A549 (cell line): Measurements from ENCODE around the gene CCDC85A. TPM values are rescaled to one million over a fixed set of nuclear protein-coding genes. Genes with fewer than 3 reads are reported as not detected.

Experiments
- ATAC-seq, 2 experiments: fragments of 200-7000 bp in 1 of 2; fragments of >200 bp in 1 of 2; cut with Nextera tagmentation in 1 of 2; cut with Tn5 transposase in 1 of 2; 3 replicates each; pipeline versions ENCODE4 v1.8.0 to v1.9.1; 2018 to 2020; ENCODE audit warnings: mild to moderate bottlenecking in 1 of 2, moderate library complexity in 1 of 2
- CTCF ChIA-PET: fragments of 300-600 bp; sonication (Branson Sonifier 250); formaldehyde crosslinking; extraction: SDS; loops from one replicate; lab custom pipeline; 2021; ENCODE audit warnings: antibody characterized with exemption, inconsistent platforms; lab: Yijun Ruan, JAX
- POLR2A ChIA-PET: fragments of 350-600 bp; formaldehyde crosslinking; extraction: SDS; loops from one replicate; lab custom pipeline; 2021; ENCODE audit warnings: antibody characterized with exemption, inconsistent platforms; lab: Yijun Ruan, JAX
- DNase-seq, 2 experiments: peaks; one replicate each; pipeline versions ENCODE4 v3.0.0 to v3.0.0-alpha.2; 2011 to 2016; ENCODE audit warnings: low read depth in 1 of 2, low spot score in 1 of 2
- FAIRE-seq: peaks from 2 replicates; lab custom pipeline; 2011; peaks lifted over from hg19 to GRCh38; lab: Jason Lieb, UNC
- H3K27ac ChIP-seq, 2 experiments: fragments of >200 bp; sonication (Bioruptor Twin); formaldehyde crosslinking; 3 replicates each; pipeline ENCODE4 v1.5.1; 2016 to 2017
- H3K4me1 ChIP-seq: fragments of >200 bp; sonication (Bioruptor Twin); formaldehyde crosslinking; 3 replicates; pipeline ENCODE4 v1.6.1; 2016
- H3K4me2 ChIP-seq: fragments of >200 bp; sonication (Bioruptor Twin); formaldehyde crosslinking; 3 replicates; pipeline ENCODE4 v1.6.1; 2016
- H3K4me3 ChIP-seq: fragments of >200 bp; sonication (Bioruptor Twin); formaldehyde crosslinking; 3 replicates; pipeline ENCODE4 v1.5.1; 2016
- H3K9me3 ChIP-seq: fragments of >200 bp; sonication (Bioruptor Twin); formaldehyde crosslinking; 3 replicates; pipeline ENCODE4 v1.6.1; 2016
- ATOH8 ChIP-seq: fragments of 250-450 bp; sonication (Bioruptor Pico); IDR thresholded peaks from 2 replicates; pipeline ENCODE4 v1.5.0; 2020; ENCODE audit warnings: low read depth, mild to moderate bottlenecking, moderate library complexity
- CHD4 ChIP-seq: fragments of 200-600 bp; sonication (generic); IDR thresholded peaks from 2 replicates; pipeline ENCODE4 v1.6.1; 2016; ENCODE audit warnings: antibody characterized with exemption, mild to moderate bottlenecking, borderline replicate concordance
- E2F6 ChIP-seq: IDR thresholded peaks from 2 replicates; pipeline ENCODE4 v1.6.1; 2012; ENCODE audit warnings: low read depth, borderline replicate concordance
- EP300 ChIP-seq, 2 experiments: fragments of >200 bp; sonication (Bioruptor Twin); formaldehyde crosslinking; IDR thresholded peaks; 2 replicates in 1 of 2; 3 replicates in 1 of 2; pipeline ENCODE4 v1.6.1; 2016 to 2017
- ESRRA ChIP-seq: fragments of 150-350 bp; IDR thresholded peaks from 2 replicates; pipeline ENCODE4 v1.6.1; 2014; ENCODE audit warnings: mild to moderate bottlenecking, low read length, borderline replicate concordance
- FOSB ChIP-seq: fragments of 250-450 bp; sonication (Bioruptor Pico); IDR thresholded peaks from 2 replicates; pipeline ENCODE4 v1.5.0; 2020; ENCODE audit warnings: mild to moderate bottlenecking, moderate library complexity
- FOSL2 ChIP-seq, 2 experiments: fragments of 450-650 bp in 1 of 2; fragments of >200 bp in 1 of 2; sonication (Bioruptor Twin) in 1 of 2; formaldehyde crosslinking; IDR thresholded peaks; 2 replicates each; pipeline versions ENCODE4 v1.5.0 to v1.6.1; 2016 to 2020; ENCODE audit warnings: mild to moderate bottlenecking in 1 of 2, moderate library complexity in 1 of 2
- HDAC2 ChIP-seq: fragments of 200-600 bp; sonication (generic); IDR thresholded peaks from 2 replicates; pipeline ENCODE4 v1.6.1; 2016
- HES2 ChIP-seq: fragments of >200 bp; sonication (Bioruptor Twin); formaldehyde crosslinking; IDR thresholded peaks from 2 replicates; pipeline ENCODE4 v1.6.1; 2016
- HEYL ChIP-seq: fragments of 250-450 bp; sonication (Bioruptor Pico); IDR thresholded peaks from 2 replicates; pipeline ENCODE4 v1.8.0; 2021; ENCODE audit warnings: mild to moderate bottlenecking, moderate library complexity
- HOXB13 ChIP-seq: fragments of 250-450 bp; sonication (Bioruptor Pico); IDR thresholded peaks from 2 replicates; pipeline ENCODE4 v1.5.0; 2020; ENCODE audit warnings: low read depth, mild to moderate bottlenecking, moderate library complexity
- HOXB5 ChIP-seq: fragments of 250-450 bp; sonication (Bioruptor Pico); IDR thresholded peaks from 2 replicates; pipeline ENCODE4 v1.5.0; 2020; ENCODE audit warnings: mild to moderate bottlenecking, moderate library complexity
- JUNB ChIP-seq: fragments of >200 bp; sonication (Bioruptor Twin); formaldehyde crosslinking; IDR thresholded peaks from 2 replicates; pipeline ENCODE4 v1.6.1; 2016
- KDM1A ChIP-seq: fragments of 200-600 bp; sonication (generic); IDR thresholded peaks from 2 replicates; pipeline ENCODE4 v1.6.1; 2016; ENCODE audit warnings: low read depth, mild to moderate bottlenecking
- MAFK ChIP-seq: fragments of 450-650 bp; IDR thresholded peaks from 2 replicates; pipeline ENCODE4 v1.6.1; 2014; ENCODE audit not compliant: partially characterized antibody
- MAX ChIP-seq: IDR thresholded peaks from 2 replicates; pipeline ENCODE4 v1.6.1; 2012
- MYC ChIP-seq: IDR thresholded peaks from 2 replicates; pipeline ENCODE4 v1.6.1; 2012; ENCODE audit warnings: mild to moderate bottlenecking, inconsistent platforms, low read length, improper control_type of control experiment, borderline replicate concordance
- NFE2L2 ChIP-seq: fragments of 150-350 bp; conservative IDR thresholded peaks from 2 replicates; pipeline ENCODE4 v1.6.1; 2014; ENCODE audit warnings: low read length
- NR3C1 ChIP-seq: fragments of >200 bp; sonication (Bioruptor Twin); formaldehyde crosslinking; IDR thresholded peaks from 3 replicates; pipeline ENCODE4 v1.6.1; 2017
- PHF8 ChIP-seq: fragments of 200-600 bp; sonication (generic); IDR thresholded peaks from 2 replicates; pipeline ENCODE4 v1.6.1; 2016; ENCODE audit warnings: low read depth, mild to moderate bottlenecking, antibody characterized with exemption, moderate library complexity, borderline replicate concordance
- POLR2A ChIP-seq: IDR thresholded peaks from 2 replicates; pipeline ENCODE4 v1.6.1; 2012; ENCODE audit warnings: mild to moderate bottlenecking, low read length
- RARB ChIP-seq: fragments of 250-450 bp; sonication (Bioruptor Pico); IDR thresholded peaks from 2 replicates; pipeline ENCODE4 v1.8.0; 2021; ENCODE audit warnings: mild to moderate bottlenecking, moderate library complexity
- RCOR1 ChIP-seq: fragments of 150-350 bp; IDR thresholded peaks from 2 replicates; pipeline ENCODE4 v1.6.1; 2014; ENCODE audit warnings: antibody characterized with exemption, low read length, low read depth
- REST ChIP-seq: fragments of 200-600 bp; sonication (generic); IDR thresholded peaks from 2 replicates; pipeline ENCODE4 v1.6.1; 2016; ENCODE audit warnings: antibody characterized with exemption, mild to moderate bottlenecking, moderate library complexity
- RFX5 ChIP-seq: fragments of 450-650 bp; IDR thresholded peaks from 2 replicates; pipeline ENCODE4 v1.7.1; 2014; ENCODE audit warnings: antibody characterized with exemption, mild to moderate bottlenecking, moderate library complexity
- SMC3 ChIP-seq: fragments of >200 bp; sonication (Bioruptor Twin); formaldehyde crosslinking; IDR thresholded peaks from 3 replicates; pipeline ENCODE4 v1.6.1; 2018; ENCODE audit warnings: inconsistent platforms
- TFCP2L1 ChIP-seq: fragments of 250-450 bp; sonication (Bioruptor Pico); IDR thresholded peaks from 2 replicates; pipeline ENCODE4 v1.5.0; 2021; ENCODE audit warnings: mild to moderate bottlenecking
- ZFP36 ChIP-seq: fragments of 450-650 bp; IDR thresholded peaks from 2 replicates; pipeline ENCODE4 v1.6.1; 2014; ENCODE audit warnings: borderline replicate concordance; ENCODE audit not compliant: partially characterized antibody
- WGBS: methylation state at CpG from one replicate; pipeline ENCODE4 v1.1.6; 2017; ENCODE audit errors: missing lambda C conversion rate; 5-methylcytosine and 5-hydroxymethylcytosine counted together
- polyA plus RNA-seq, 4 experiments: library from polyadenylated mRNA; depleted of rRNA in 3 of 4; stranded (reverse); fragments of >200 nt; fragmentation: RNase III in 1 of 4; extraction: RNeasy Plus Mini Kit Qiagen cat#74134 plus additional on column Dnase treatment in 1 of 4; gene quantifications; 2 replicates in 3 of 4; 3 replicates in 1 of 4; pipeline ENCODE4 v1.2.3, GENCODE V29; 2011 to 2017

Gene CCDC85A
- polyA plus RNA-seq, 2 of the 4 experiments (the other 2 are of a cell fraction) = 0.05 to 0.30 TPM

GRCh38 chr2:56287508-56287907, 103.7 kb downstream of the CCDC85A start:
- no peak overlapping the region for H3K27ac ChIP-seq
- CTCF ChIA-PET = no interaction called here
- DNase-seq = no peak
- H3K9me3 ChIP-seq = no peaks in the 10 kb centered on the region
- no peaks in the 10 kb centered on the region for H3K4me1 ChIP-seq
- no peak overlapping the region for H3K4me2 ChIP-seq
- POLR2A ChIA-PET = no interaction called here
- TF ChIP-seq JUNB (no peak), FOSB (CRISPR knock-in tag) (no peak), CHD4 (no peak), HOXB13 (no peak), HOXB5 (no peak), PHF8 (no peak), REST (no peak), HES2 (no peak), NR3C1 (no peak), MYC (no peak), ATOH8 (CRISPR knock-in tag) (no peak), ESRRA (no peak), ZFP36 (no peak), SMC3 (no peak), RCOR1 (no peak), MAX (no peak), NFE2L2 (no peak), HEYL (CRISPR knock-in tag) (no peak), TFCP2L1 (no peak), E2F6 (no peak)
- no peak for ATAC-seq
- H3K4me3 ChIP-seq = no peak overlapping the region
- no peak for FAIRE-seq

GRCh38 chr2:56287974-56288373, 104.2 kb downstream of the CCDC85A start:
- no peak for DNase-seq
- FAIRE-seq = no peak
- POLR2A ChIA-PET = no interaction called here

More at GRCh38 chr2:56287974-56288373, 104.2 kb downstream of the CCDC85A start:
- ATAC-seq = no peak
- H3K4me2 ChIP-seq = no peak overlapping the region
- H3K4me1 ChIP-seq = no peaks in the 10 kb centered on the region
- no peak overlapping the region for H3K4me3 ChIP-seq
- CTCF ChIA-PET = no interaction called here
- H3K9me3 ChIP-seq = no peaks in the 10 kb centered on the region
- no peak overlapping the region for H3K27ac ChIP-seq
- WGBS = 39% methylated on average over 2 of the region's 2 CpGs
- TF ChIP-seq FOSL2 (IDR thresholded peaks at IDR 0.05) = no peak
- no peak for TF ChIP-seq FOSL2 (CRISPR knock-in tag; IDR thresholded peaks at IDR 0.05)
- no peak for TF ChIP-seq HDAC2
- TF ChIP-seq RARB = no peak
- no peak for TF ChIP-seq EP300 (IDR thresholded peaks at IDR 0.05)
- TF ChIP-seq RFX5 = no peak
- TF ChIP-seq MAFK = no peak
- no peak for TF ChIP-seq HEYL (CRISPR knock-in tag)
- no peak for TF ChIP-seq POLR2A
- TF ChIP-seq KDM1A = no peak
- TF ChIP-seq NFE2L2 = no peak
- TF ChIP-seq HOXB5 = no peak
